ENCODE results near the gene KDM5A.

- no peak for TF ChIP-seq IRF3 (IDR thresholded peaks at IDR 0.05; ENCODE audit: low read depth, low read length)
- TF ChIP-seq CTCF (IDR thresholded peaks at IDR 0.05) = no peak
- no peak for TF ChIP-seq ZBTB33 (IDR thresholded peaks at IDR 0.05; ENCODE audit: borderline replicate concordance, low read depth)
- no peak for TF ChIP-seq MAX (IDR thresholded peaks at IDR 0.05; ENCODE audit: low read depth)
These were observed 1.1 kb downstream of the KDM5A start for GRCh38 chr12:388012-388411.
